ENCODE measurements around the gene MAGT1. TPM values are rescaled to one million over a fixed set of nuclear protein-coding genes. Genes with fewer than 3 reads are reported as not detected.

Gene MAGT1
- total and polyA plus RNA-seq, 2 experiments from 2014 or later, result 23.4 to 42.2 TPM

- TF ChIP-seq ZNF462 (CRISPR knock-in tag; IDR thresholded peaks at IDR 0.05), result no peak
- TF ChIP-seq NANOG (IDR thresholded peaks at IDR 0.05; ENCODE audit: borderline replicate concordance), result no peak
- TF ChIP-seq CREB1 (CRISPR knock-in tag; IDR thresholded peaks at IDR 0.05; ENCODE audit: low read depth), result no peak
- no peak for TF ChIP-seq ETS1 (IDR thresholded peaks at IDR 0.05)
- TF ChIP-seq ZNF114 (CRISPR knock-in tag; IDR thresholded peaks at IDR 0.05), result no peak
Observed at GRCh38 chrX:77820091-77820727, 75.0 kb downstream of the MAGT1 start (continued).

GRCh38 chrX:77814210-77814609 is 81.0 kb downstream of the MAGT1 start:
- no peaks in the 10 kb centered on the region for H3K79me2 ChIP-seq (replicated peaks; ENCODE audit: insufficient read depth)
- H3K9me2 ChIP-seq (ENCODE audit: insufficient read depth), result no peaks in the 10 kb centered on the region
- no peaks in the 10 kb centered on the region for H3K4me1 Mint-ChIP-seq
- H3K4me3 ChIP-seq, result no peak overlapping the region
- H3K4me3 Mint-ChIP-seq, result no peak overlapping the region
- no peaks in the 10 kb centered on the region for H3K36me3 Mint-ChIP-seq (ENCODE audit: low read depth)
- no peaks in the 10 kb centered on the region for H3K4me1 ChIP-seq (ENCODE audit: insufficient read depth)
- no peaks in the 10 kb centered on the region for H4K20me1 ChIP-seq (replicated peaks; ENCODE audit: insufficient read depth)
- H3K4me2 ChIP-seq, result no peak overlapping the region
- H3K27ac Mint-ChIP-seq, result no peak overlapping the region
- no peaks in the 10 kb centered on the region for H3K27me3 ChIP-seq (ENCODE audit: insufficient read depth)
- peaks cover 3% of the 10 kb centered on the region; the same call in 2 of the 3 replicates for H3K9me3 Mint-ChIP-seq
- H3K27ac ChIP-seq (ENCODE audit: low read depth), result no peak overlapping the region
- H3F3A ChIP-seq (replicated peaks; ENCODE audit: low read depth), result no peaks in the 10 kb centered on the region
- no peaks in the 10 kb centered on the region for H3K36me3 ChIP-seq (ENCODE audit: insufficient read depth)
- no peak overlapping the region for H2AFZ ChIP-seq
- no peak for DNase-seq (ENCODE audit: low spot score)
- ATAC-seq, result no peak
- H3K27me3 Mint-ChIP-seq (ENCODE audit: insufficient read depth, low read depth, poor library complexity), result peaks cover 2% of the 10 kb centered on the region
- no peak for TF ChIP-seq NANOG (IDR thresholded peaks at IDR 0.05; ENCODE audit: borderline replicate concordance)
- no peak for TF ChIP-seq STAT1 (IDR thresholded peaks at IDR 0.05; ENCODE audit: unreplicated experiment)
- no peak for TF ChIP-seq POLR2AphosphoS5 (IDR thresholded peaks at IDR 0.05; ENCODE audit: low read depth)
- no peak for TF ChIP-seq EZH2phosphoT487 (IDR thresholded peaks at IDR 0.05; ENCODE audit: unreplicated experiment)
- TF ChIP-seq CREB1 (CRISPR knock-in tag; IDR thresholded peaks at IDR 0.05; ENCODE audit: low read depth), result no peak
- TF ChIP-seq EZH2 (IDR thresholded peaks at IDR 0.05; ENCODE audit: low read depth, unreplicated experiment), result no peak

All from GM23338 (cell line).